ENCODE results near the gene RTRAF. TPM values are rescaled to one million over a fixed set of nuclear protein-coding genes. Genes with fewer than 3 reads are reported as not detected.

RTRAF gene
- polyA plus RNA-seq, 1 donor (not counting 4 experiments of a cell fraction or from before 2014, with no cell fraction given) = 255 TPM

DNA sequence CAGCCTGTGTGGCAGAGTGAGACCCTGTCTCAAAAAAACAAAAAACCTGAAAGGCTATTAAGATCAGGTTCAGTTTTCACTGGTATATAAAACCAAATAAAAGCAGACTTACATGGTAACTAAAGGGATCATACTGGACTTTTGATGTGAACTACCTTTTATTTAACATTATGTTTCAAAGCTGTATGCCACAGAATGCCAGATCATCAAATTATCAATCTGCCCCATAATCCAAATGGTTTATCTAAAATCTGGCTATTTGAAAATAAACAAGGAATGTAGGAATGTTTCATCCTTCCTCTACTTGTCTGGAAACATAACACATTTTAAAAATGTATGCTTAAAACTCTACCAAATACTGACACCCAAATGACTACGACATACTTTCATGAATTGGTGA, 65.3 kb downstream of the RTRAF start:
- Histone ChIP-seq H3K4me2 (ENCODE audit: control insufficient read depth, extremely low read depth, insufficient read depth, low read depth, low read length) (no peak overlapping the region), H3K27me3 (ENCODE audit: control insufficient read depth, extremely low read depth, insufficient read depth, low read length) (peaks cover 5% of the 10 kb centered on the region), H3K9me1 (ENCODE audit: control insufficient read depth, extremely low read depth, insufficient read depth, low read length) (no peaks in the 10 kb centered on the region), H3K27ac (ENCODE audit: control insufficient read depth, insufficient read depth, low read length) (no peak overlapping the region), H3K79me2 (ENCODE audit: control insufficient read depth, insufficient read depth, low read length) (no peaks in the 10 kb centered on the region), H2AFZ (ENCODE audit: control insufficient read depth, low read length) (no peak overlapping the region), H3K9ac (ENCODE audit: control insufficient read depth, extremely low read depth, insufficient read depth, low read length) (no peak overlapping the region), H3K9me3 (ENCODE audit: control insufficient read depth, low read depth, low read length) (no peaks in the 10 kb centered on the region), H3K4me1 (ENCODE audit: control insufficient read depth, extremely low read depth, insufficient read depth, low read length) (no peaks in the 10 kb centered on the region), H3K4me3 (ENCODE audit: control insufficient read depth in 2 of 3, extremely low read depth in 1 of 3, insufficient read depth in 2 of 3, low read depth in 1 of 3, low read length in 3 of 3) (no peak overlapping the region), H3K36me3 (ENCODE audit: control insufficient read depth in 2 of 2, extremely low read depth in 1 of 2, insufficient read depth in 2 of 2, low read length in 2 of 2) (peaks cover 0 to 2% of the 10 kb centered on the region in 2 experiments), H4K20me1 (ENCODE audit: control insufficient read depth, extremely low read depth, insufficient read depth, low read length) (no peaks in the 10 kb centered on the region)
- dilution Hi-C loops (cut with MboI; ENCODE audit: extremely low pct_ligation_motif_present, low sequenced_read_pairs) = no loop called here
- FAIRE-seq (no peak), DNase-seq (ENCODE audit: low read depth, low spot score) (no peak)
- TF ChIP-seq EZH2 (IDR thresholded peaks at IDR 0.05; ENCODE audit: low read length) = no peak
- TF ChIP-seq, protein P1, sequence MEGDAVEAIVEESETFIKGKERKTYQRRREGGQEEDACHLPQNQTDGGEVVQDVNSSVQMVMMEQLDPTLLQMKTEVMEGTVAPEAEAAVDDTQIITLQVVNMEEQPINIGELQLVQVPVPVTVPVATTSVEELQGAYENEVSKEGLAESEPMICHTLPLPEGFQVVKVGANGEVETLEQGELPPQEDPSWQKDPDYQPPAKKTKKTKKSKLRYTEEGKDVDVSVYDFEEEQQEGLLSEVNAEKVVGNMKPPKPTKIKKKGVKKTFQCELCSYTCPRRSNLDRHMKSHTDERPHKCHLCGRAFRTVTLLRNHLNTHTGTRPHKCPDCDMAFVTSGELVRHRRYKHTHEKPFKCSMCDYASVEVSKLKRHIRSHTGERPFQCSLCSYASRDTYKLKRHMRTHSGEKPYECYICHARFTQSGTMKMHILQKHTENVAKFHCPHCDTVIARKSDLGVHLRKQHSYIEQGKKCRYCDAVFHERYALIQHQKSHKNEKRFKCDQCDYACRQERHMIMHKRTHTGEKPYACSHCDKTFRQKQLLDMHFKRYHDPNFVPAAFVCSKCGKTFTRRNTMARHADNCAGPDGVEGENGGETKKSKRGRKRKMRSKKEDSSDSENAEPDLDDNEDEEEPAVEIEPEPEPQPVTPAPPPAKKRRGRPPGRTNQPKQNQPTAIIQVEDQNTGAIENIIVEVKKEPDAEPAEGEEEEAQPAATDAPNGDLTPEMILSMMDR (optimal IDR thresholded peaks at IDR 0.05 in 1 of 3, IDR thresholded peaks at IDR 0.05 in 1 of 3, conservative IDR thresholded peaks at IDR 0.05 in 1 of 3; ENCODE audit: extremely low read depth in 1 of 3, insufficient read depth in 2 of 3, low read length in 3 of 3) = no peak

DNA sequence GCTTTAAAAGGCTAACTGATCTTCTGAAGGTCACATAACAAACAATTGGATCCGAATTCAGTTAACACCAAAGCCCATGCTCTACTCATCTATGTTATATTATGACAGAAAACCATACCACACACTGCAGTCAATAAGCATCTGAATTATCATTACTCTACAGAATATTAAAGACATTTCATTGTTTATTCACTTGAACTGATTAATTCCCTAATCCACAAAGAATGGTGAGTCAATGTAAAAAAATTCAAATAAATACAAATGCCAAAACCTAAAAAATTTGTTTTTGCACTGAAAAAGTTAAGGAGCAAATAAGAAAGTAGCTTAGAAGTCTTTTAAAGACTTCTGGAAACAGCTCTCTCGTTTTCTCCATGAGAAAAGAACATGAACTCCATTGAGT, 65.8 kb downstream of the RTRAF start:
- Histone ChIP-seq H2AFZ (ENCODE audit: control insufficient read depth, low read length) (no peak overlapping the region), H3K9me3 (ENCODE audit: control insufficient read depth, low read depth, low read length) (no peaks in the 10 kb centered on the region), H3K9me1 (ENCODE audit: control insufficient read depth, extremely low read depth, insufficient read depth, low read length) (no peaks in the 10 kb centered on the region), H3K27me3 (ENCODE audit: control insufficient read depth, extremely low read depth, insufficient read depth, low read length) (peaks cover 8% of the 10 kb centered on the region), H3K9ac (ENCODE audit: control insufficient read depth, extremely low read depth, insufficient read depth, low read length) (no peak overlapping the region), H4K20me1 (ENCODE audit: control insufficient read depth, extremely low read depth, insufficient read depth, low read length) (no peaks in the 10 kb centered on the region), H3K4me2 (ENCODE audit: control insufficient read depth, extremely low read depth, insufficient read depth, low read depth, low read length) (no peak overlapping the region), H3K36me3 (ENCODE audit: control insufficient read depth in 2 of 2, extremely low read depth in 1 of 2, insufficient read depth in 2 of 2, low read length in 2 of 2) (peaks cover 0 to 2% of the 10 kb centered on the region in 2 experiments), H3K4me1 (ENCODE audit: control insufficient read depth, extremely low read depth, insufficient read depth, low read length) (no peaks in the 10 kb centered on the region), H3K79me2 (ENCODE audit: control insufficient read depth, insufficient read depth, low read length) (no peaks in the 10 kb centered on the region), H3K4me3 (ENCODE audit: control insufficient read depth in 2 of 3, extremely low read depth in 1 of 3, insufficient read depth in 2 of 3, low read depth in 1 of 3, low read length in 3 of 3) (no peak overlapping the region), H3K27ac (ENCODE audit: control insufficient read depth, insufficient read depth, low read length) (no peak overlapping the region)
- dilution Hi-C loops (cut with MboI; ENCODE audit: extremely low pct_ligation_motif_present, low sequenced_read_pairs) = no loop called here
- no peak for FAIRE-seq
- no peak for DNase-seq (ENCODE audit: low read depth, low spot score)
- TF ChIP-seq, protein P1 (optimal IDR thresholded peaks at IDR 0.05 in 1 of 3, IDR thresholded peaks at IDR 0.05 in 1 of 3, conservative IDR thresholded peaks at IDR 0.05 in 1 of 3; ENCODE audit: extremely low read depth in 1 of 3, insufficient read depth in 2 of 3, low read length in 3 of 3) = no peak
- TF ChIP-seq EZH2 (IDR thresholded peaks at IDR 0.05; ENCODE audit: low read length) = no peak
